Right hindlimb (tissue), 1 donor: ENCODE data around the gene NABP2.
"Not testable (repeated sequence)": the region's sequence is repeated elsewhere in the genome, so short reads cannot be mapped to it uniquely, and the experiment has no call there.

Experiments
- DNase-seq: peaks from one replicate; pipeline ENCODE4 v3.0.0-alpha.2; 2018

Gene NABP2

GRCh38 chr12:56248711-56249110, 24.6 kb downstream of the NABP2 start:
- DNase-seq: no peak

DNA sequence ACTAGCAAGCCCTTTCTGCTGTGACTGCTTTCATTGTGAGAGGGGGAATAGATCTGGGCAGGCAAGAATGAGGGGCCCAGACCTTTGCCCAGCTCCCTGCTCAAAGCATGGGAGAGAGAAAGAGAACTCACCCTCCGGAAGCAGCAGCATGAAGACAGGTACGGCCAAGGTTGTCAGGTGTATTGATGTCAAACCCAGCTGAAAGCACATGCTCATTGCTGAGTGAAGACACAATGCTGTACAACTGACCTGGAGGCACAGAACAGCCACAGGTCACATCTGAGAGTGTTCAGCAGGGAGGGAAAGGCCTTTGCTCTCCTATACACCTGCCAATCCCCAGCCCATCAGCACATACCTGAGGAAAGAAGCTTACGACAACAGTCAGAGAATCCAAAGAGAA, 28.5 kb downstream of the NABP2 start:
- DNase-seq: no peak

- no peak for DNase-seq
Observed at GRCh38 chr12:56253091-56253490, 28.9 kb downstream of the NABP2 start.

DNA sequence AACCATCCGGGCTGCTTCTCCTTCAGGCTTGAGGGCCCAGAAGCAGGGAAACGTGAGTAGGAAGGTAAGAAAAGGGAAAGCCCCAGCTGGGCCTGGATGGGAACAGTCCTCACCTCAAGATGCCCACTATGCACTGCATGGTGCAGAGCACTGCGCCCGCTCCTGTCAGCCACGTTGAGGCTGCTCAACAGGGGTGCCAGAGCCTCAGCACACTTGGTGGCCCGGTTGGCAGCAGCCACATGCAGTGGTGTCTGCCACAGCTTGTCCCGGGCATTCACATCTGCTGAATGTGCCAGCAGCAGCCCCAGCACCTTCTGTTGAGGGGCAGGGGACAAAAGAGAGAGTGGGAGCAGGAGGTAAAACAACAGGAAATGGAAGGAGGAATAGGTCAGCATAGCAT, 31.5 kb downstream of the NABP2 start:
- DNase-seq: no peak

- no peak for DNase-seq
Observed at GRCh38 chr12:56256326-56256960, 32.3 kb downstream of the NABP2 start.

DNA sequence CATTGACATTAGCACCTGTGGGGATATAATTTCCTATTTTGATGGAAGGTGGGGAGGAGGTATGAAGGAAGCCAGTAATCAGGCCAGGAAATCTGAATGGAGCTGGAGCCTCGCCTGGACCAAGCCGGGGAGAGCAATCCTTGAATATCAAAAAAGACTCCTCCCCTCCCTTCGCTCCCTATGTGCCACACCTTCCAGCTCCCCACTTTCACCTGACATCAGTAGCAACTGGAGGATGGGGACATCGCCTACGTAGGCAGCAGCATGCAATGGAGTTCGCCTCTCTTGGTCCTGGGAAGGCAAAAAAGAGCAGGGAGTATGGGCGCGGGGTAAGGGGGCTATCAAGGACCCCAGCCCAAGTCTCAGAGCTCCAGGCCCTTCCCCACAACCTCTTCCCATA, 32.9 kb downstream of the NABP2 start:
- no peak for DNase-seq

DNA sequence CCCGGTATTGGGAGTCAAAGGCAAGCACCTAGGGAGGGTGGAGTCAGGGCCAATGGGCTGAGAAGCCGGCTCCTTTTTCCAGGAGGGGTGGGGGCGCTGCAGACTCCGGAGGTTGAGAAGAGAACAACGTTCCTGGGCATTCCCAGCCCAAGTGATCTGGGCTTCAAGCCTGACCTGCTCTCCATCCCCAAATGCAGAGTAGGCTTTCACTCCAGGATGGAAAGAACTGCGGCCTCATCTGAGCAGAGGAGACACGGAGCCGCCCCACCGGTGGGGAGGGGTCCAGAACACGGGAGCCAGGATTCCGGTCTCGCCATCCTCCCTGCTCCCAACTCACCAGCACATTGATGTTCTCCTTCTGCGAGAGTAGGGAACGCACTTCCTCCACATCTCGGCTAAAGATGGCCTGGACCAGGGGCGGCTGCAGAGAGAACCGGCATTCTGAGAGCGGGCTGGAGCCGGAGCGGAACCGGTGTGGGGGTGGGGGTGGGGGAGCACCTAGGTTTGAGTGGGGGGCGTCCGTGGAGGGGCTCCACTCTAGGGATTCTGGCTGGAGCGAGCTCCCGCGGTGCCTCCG, 33.4 kb downstream of the NABP2 start:
- DNase-seq: peak; percentile 46

GRCh38 chr12:56258068-56258819, 34.1 kb downstream of the NABP2 start, which contains the start of gene ANKRD52:
Gene ANKRD52, minus strand, starts transcription at chr12:56258384. Its CDS starts 115 bp downstream, at chr12:56258269.
- peak; percentile 87 for DNase-seq

DNA sequence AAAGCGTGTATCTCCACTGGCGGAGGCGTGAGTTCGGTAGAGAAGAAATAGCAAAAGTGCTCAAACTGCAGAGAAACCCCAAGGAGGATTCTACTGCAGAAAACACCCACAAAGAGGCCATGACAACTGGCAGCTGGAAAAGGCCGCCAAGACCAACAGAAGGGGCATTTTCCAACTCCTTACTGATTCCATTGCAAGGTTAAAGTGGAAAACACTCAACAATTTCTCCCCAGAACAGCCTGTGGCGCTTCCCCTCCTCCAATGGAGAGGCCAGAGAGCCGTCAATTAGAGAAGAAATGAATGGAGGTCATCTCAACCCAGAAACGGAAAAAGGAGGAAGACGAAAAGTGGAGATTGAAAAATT, 34.7 kb downstream of the NABP2 start:
- no peak for DNase-seq

DNA sequence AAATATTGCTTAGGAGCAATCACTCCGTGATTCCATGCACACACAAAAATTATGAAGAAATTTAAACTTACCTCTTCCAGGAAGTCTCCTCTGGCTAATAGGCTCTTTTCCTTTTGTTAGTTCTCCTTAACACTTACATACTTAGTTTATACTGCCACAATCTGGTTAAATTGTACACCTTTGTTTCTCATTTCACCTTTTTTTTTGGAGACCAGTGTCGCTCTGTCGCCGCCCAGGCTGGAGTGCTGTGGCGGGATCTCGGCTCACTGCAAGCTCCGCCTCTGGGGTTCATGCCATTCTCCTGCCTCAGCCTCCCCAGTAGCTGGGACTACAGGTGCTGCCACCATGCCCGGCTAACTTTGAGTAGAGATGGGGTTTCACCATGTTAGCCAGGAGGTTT, 36.2 kb downstream of the NABP2 start:
- DNase-seq: no peak

- no peak for DNase-seq
Observed at GRCh38 chr12:56260921-56261320, 36.8 kb downstream of the NABP2 start.

- no peak for DNase-seq
Observed at GRCh38 chr12:56261503-56262232, 37.5 kb downstream of the NABP2 start.

GRCh38 chr12:56262955-56263354, 38.8 kb downstream of the NABP2 start:
- not testable (repeated sequence) for DNase-seq

DNA sequence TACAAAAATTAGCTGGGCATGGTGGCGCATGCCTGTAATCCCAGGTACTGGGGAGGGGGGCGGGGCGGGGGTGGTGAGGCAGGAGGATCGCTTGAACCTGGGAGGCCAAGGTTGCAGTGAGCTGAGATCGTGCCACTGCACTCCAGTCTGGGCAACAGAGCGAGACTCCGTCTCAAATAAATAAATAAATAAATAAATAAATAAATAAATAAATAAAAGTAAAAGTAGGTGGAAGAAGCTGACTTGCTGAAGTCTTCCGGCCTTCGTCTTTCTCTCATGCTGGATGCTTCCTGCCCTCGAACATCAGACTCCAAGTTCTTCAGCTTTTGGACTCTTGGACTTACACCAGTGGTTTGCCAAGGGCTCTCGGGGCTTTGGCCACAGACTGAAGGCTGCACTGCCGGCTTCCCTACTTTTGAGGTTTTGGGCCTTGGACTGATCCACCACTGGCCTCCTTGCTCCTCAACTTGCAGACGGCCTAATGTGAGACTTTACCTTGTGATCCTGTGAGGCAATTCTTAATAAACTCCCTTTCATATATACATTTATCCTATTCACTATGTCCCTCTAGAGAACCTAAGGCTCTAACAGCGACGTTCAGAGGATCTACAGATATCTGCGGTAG, 42.0 kb downstream of the NABP2 start:
- DNase-seq: not testable (repeated sequence)

GRCh38 chr12:56266693-56267442, 42.7 kb downstream of the NABP2 start, which contains the start of gene COQ10A:
Gene COQ10A, plus strand, starts transcription at chr12:56266942. Its CDS starts 177 bp downstream, at chr12:56267119.
- DNase-seq: peak; percentile 94

- DNase-seq: no peak
Observed at GRCh38 chr12:56267443-56268071, 43.4 kb downstream of the NABP2 start.

DNA sequence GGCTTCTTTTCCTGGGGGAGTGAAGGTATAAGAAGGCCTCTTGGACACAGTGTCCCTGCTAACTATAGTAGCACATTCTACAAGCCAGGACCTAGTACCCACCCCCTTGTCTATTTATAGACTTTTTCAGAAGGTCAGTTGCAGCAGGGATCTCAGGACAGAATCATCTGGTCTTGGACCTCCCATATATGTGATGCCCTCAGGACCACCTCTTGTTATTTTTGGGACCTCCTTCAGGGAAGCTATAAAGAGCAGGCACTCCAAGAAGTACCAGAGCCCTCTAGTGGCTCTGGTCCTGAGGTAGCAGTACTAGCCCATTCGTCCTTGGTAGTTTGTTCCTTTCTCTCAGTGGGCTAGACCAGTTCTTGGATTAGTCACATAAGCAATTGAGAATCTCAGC, 46.9 kb downstream of the NABP2 start:
- no peak for DNase-seq

DNA sequence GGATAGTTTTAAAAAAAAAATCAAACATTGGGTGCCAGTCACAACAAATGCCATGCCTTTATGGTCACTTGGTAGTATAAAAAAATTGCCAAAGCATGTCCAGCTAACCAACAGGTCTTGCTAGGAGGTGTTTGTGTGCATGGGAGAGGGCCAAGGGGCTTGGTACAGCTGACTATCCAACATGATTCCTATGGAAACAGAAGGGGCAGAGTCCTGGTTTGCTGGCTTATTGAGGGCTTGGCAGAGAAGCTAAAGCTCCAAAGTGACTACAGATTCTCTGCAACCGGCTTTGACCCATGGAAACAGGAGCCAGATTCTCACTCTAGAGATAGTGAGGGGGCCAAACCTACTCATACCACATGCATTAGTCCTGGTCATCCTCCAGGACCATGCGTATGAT, 48.3 kb downstream of the NABP2 start:
- not testable (repeated sequence) for DNase-seq

DNA sequence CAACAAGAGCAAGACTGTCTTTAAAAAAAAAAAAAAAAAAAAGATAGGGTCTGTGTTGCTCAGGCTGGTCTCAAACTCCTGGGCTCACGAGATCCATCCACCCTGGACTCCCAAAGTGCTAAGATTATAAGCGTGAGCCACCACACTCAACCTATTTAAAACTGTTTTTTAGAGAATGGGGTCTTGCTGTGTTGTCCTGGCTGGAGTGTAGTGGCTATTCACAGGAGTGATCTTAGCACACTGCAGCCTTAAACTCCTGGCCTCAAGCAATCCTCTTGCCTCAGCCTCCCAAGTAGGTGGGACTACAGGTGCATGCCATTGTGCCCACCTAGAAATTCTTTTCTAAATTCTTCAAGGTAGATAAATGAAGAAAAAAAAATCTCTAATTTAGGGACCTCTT, 50.2 kb downstream of the NABP2 start:
- DNase-seq: no peak

GRCh38 chr12:56278905-56279304, 54.8 kb downstream of the NABP2 start:
- no peak for DNase-seq
